Upper lobe of right lung (tissue), 1 donor: ENCODE data around the gene YBX1. TPM values are rescaled to one million over a fixed set of nuclear protein-coding genes. Genes with fewer than 3 reads are reported as not detected.
"Not testable (repeated sequence)": the region's sequence is repeated elsewhere in the genome, so short reads cannot be mapped to it uniquely, and the experiment has no call there.

ENCODE experiments used
- ATAC-seq: fragments of 200-7000 bp; cut with Tn5 transposase; one replicate; pipeline ENCODE4 v1.9.1; 2020; ENCODE audit warnings: mild to moderate bottlenecking, moderate library complexity
- DNase-seq: peaks from one replicate; pipeline ENCODE4 v3.0.0-alpha.2; 2020
- H3K27ac ChIP-seq: fragments of 200-600 bp; one replicate; pipeline ENCODE4 v1.8.0; 2022
- H3K27me3 ChIP-seq: fragments of 200-600 bp; one replicate; pipeline ENCODE4 v1.8.0; 2022; ENCODE audit warnings: mild to moderate bottlenecking
- H3K36me3 ChIP-seq: fragments of 200-600 bp; one replicate; pipeline ENCODE4 v1.8.0; 2022
- H3K4me1 ChIP-seq: fragments of 200-600 bp; one replicate; pipeline ENCODE4 v1.8.0; 2022
- H3K4me3 ChIP-seq: fragments of 200-600 bp; one replicate; pipeline ENCODE4 v1.8.0; 2022; ENCODE audit warnings: mild to moderate bottlenecking
- H3K9me3 ChIP-seq: fragments of 200-600 bp; one replicate; pipeline ENCODE4 v1.8.0; 2022
- intact Hi-C: fragments of 100-400 bp; cut with DNase I; formaldehyde crosslinking; loops from one replicate; pipeline ENCODE4 v1.11.0; 2022
- total RNA-seq: library from RNA; stranded (reverse); fragmentation: NEBNext Ultra II Directional; extraction: Animal tissue kit (Norgen Biotek cat#: 25700); gene quantifications from one replicate; pipeline ENCODE4 v1.2.1, GENCODE V29; 2021
- TF ChIP-seq, protein P1 (sequence below): fragments of 200-600 bp; IDR thresholded peaks from one replicate; pipeline ENCODE4 v1.8.0; 2022; ENCODE audit warnings: antibody characterized with exemption
- donor health status: DM: no; HTN: yes; CAD: no; lungs with severe emphysema.

The YBX1 gene
- total RNA-seq, 1 donor from 2014 or later = 478 TPM

DNA sequence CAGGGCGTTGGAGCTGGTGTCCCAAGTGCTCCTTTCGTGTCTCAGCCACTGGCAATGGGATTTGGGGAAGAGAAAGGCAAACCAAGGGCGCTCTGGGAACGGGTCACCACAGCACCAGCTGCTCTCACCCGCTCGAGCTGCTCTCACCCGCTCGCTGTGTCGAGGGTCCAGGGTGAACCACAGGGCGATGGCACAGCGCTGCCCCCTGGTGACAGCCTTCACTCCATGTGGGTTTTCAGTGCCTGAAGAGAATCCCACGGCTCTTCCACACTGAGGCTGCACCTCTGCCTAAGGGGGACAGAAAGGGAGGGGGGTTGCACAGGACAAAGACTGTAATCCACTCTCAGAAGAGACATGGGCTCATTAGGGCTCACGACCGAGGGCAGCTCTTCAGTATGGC is 64.9 kb downstream of the YBX1 start:
- no peaks in the 10 kb centered on the region for H3K27me3 ChIP-seq
- H3K27ac ChIP-seq = no peak overlapping the region
- H3K4me3 ChIP-seq = no peak overlapping the region
- intact Hi-C loops = loop anchor here (10.0 kb wide), 1 partner anchor 152 kb away; no protein-coding TSS in a partner anchor
- H3K36me3 ChIP-seq = peaks cover 40% of the 10 kb centered on the region
- no peak for DNase-seq
- no peaks in the 10 kb centered on the region for H3K9me3 ChIP-seq
- H3K4me1 ChIP-seq = no peaks in the 10 kb centered on the region
- peak; percentile 64 for ATAC-seq
- TF ChIP-seq, protein P1, sequence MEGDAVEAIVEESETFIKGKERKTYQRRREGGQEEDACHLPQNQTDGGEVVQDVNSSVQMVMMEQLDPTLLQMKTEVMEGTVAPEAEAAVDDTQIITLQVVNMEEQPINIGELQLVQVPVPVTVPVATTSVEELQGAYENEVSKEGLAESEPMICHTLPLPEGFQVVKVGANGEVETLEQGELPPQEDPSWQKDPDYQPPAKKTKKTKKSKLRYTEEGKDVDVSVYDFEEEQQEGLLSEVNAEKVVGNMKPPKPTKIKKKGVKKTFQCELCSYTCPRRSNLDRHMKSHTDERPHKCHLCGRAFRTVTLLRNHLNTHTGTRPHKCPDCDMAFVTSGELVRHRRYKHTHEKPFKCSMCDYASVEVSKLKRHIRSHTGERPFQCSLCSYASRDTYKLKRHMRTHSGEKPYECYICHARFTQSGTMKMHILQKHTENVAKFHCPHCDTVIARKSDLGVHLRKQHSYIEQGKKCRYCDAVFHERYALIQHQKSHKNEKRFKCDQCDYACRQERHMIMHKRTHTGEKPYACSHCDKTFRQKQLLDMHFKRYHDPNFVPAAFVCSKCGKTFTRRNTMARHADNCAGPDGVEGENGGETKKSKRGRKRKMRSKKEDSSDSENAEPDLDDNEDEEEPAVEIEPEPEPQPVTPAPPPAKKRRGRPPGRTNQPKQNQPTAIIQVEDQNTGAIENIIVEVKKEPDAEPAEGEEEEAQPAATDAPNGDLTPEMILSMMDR = peak; percentile 55

DNA sequence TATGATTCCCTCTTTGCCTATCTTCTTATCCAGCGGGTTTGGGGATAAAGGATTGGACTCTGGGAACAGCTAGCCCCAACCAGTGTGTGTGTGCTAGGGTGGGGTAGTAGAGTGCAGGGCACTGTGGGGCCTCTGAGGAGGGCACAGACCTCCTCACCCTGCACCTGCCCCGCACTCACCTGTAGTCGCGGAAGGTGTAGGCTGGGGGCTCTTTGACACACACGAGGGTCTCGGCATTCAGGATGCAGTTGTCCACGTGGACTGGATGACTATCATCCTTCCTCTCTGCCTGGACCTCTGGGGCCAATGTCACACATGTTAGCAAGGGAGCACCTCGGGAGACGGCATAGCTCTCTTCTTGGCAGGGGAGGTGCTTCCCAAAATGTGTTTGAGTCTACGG is 65.8 kb downstream of the YBX1 start:
- no peaks in the 10 kb centered on the region for H3K4me1 ChIP-seq
- ATAC-seq (peak; percentile 3), DNase-seq (no peak)
- intact Hi-C loops = loop anchor here (10.0 kb wide), 1 partner anchor 153 kb away; no protein-coding TSS in a partner anchor
- TF ChIP-seq, protein P1 = no peak
- H3K36me3 ChIP-seq = peaks cover 49% of the 10 kb centered on the region
- no peak overlapping the region for H3K27ac ChIP-seq
- no peaks in the 10 kb centered on the region for H3K27me3 ChIP-seq
- H3K4me3 ChIP-seq = no peak overlapping the region
- no peaks in the 10 kb centered on the region for H3K9me3 ChIP-seq

DNA sequence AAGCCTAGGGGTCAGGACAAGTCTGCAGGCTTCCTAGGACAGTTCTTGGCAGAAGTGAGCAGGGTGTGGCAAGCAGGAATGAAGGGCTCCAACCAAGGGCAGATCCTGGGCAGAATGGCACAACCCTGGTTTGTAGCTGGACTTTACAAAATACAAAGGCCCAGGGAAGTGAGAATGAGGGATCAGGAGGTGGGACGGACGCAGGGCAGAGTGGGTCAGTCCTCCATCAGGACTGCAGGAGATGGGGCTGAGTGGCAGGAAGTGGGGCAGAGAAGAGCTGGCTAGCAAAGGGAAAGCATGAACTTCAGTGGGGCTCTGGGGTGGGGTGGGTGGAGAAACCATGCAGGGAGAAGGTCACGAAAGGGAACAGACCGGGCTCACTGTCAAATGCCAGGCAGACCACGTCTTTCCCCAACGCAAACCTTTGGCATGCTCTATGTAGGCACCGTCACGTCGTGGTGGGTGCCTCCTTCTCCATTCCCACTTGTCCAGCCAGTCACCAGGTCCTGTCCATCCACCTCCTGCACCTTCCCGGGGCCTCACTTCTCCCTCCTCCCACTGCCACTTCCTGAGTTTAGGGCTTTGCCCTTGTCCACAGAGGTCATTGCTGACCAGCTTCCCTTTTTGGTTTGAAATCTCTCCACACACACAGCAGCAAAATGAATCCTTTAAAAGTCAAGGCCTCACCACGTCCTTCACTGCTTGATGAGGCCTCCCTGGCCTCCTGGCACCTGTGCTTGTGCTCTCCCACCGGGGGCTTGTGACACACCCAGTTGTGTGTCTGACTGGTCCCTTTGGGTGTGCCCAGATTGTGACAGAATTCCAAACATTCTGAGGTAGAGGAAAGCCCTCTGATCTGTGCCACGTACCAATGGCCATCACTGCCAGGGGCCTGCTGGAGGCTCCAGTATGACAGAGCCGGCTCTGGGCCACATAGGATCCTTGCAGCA is 66.5 kb downstream of the YBX1 start:
- DNase-seq (peak; percentile 25), ATAC-seq (peak; percentile 64)
- no peak overlapping the region for H3K4me3 ChIP-seq
- no peaks in the 10 kb centered on the region for H3K9me3 ChIP-seq
- H3K36me3 ChIP-seq = peaks cover 55% of the 10 kb centered on the region
- TF ChIP-seq, protein P1 = no peak
- intact Hi-C loops = loop anchor here (10.0 kb wide), 1 partner anchor 154 kb away; no protein-coding TSS in a partner anchor
- no peaks in the 10 kb centered on the region for H3K27me3 ChIP-seq
- H3K4me1 ChIP-seq = no peaks in the 10 kb centered on the region
- no peak overlapping the region for H3K27ac ChIP-seq

DNA sequence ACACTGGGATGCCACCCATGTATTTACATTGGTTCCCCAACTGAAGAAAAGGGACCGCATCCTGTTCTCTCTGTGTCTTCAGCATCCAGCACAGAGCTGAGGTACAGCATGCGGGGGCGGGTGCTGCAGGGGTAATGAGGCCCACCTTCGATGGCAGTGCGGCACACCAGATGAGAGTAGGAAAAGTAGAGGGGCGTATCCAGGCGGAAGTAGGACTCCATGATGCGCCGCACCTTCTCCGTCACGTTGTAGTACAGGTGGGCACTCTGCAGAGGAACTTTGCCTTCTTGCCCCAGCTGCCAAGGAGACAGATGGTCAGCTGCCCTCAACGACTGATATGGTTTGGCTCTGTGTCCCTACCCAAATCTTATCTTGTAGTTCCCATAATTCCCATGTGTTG is 67.8 kb downstream of the YBX1 start:
- intact Hi-C loops = no loop called here
- no peak for ATAC-seq
- no peak overlapping the region for H3K4me3 ChIP-seq
- H3K9me3 ChIP-seq = no peaks in the 10 kb centered on the region
- H3K36me3 ChIP-seq = peaks cover 68% of the 10 kb centered on the region
- no peaks in the 10 kb centered on the region for H3K27me3 ChIP-seq
- DNase-seq = peak; percentile 34
- H3K27ac ChIP-seq = no peak overlapping the region
- TF ChIP-seq, protein P1 = no peak
- no peaks in the 10 kb centered on the region for H3K4me1 ChIP-seq

DNA sequence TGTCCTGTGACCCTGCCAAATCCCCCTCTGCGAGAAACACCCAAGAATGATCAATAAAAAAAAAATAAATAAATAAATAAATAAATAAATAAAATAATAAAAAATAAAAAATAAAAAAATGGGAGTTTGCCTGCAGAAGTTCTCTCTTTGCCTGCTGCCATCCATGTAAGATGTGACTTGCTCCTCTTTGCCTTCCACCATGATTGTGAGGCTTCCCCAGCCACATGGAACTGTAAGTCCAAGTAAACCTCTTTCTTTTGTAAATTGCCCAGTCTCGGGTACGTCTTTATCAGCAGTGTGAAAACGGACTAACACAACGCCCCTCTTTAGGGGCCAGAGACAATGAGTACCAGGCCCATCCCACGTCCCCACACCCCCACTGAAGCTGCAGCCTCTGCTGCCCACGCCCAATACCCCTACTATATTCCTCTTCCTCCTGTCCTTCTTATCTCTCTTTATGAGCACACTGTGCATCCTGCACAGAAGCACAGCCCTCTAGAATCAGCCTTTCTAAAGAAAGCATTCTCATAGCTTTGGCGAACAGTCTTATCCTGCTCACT is 69.4 kb downstream of the YBX1 start:
- DNase-seq, H3K27me3 ChIP-seq, H3K27ac ChIP-seq, H3K4me1 ChIP-seq, H3K4me3 ChIP-seq, intact Hi-C loops, ATAC-seq, H3K9me3 ChIP-seq: not testable (repeated sequence)
- peaks cover 76% of the 10 kb centered on the region for H3K36me3 ChIP-seq

DNA sequence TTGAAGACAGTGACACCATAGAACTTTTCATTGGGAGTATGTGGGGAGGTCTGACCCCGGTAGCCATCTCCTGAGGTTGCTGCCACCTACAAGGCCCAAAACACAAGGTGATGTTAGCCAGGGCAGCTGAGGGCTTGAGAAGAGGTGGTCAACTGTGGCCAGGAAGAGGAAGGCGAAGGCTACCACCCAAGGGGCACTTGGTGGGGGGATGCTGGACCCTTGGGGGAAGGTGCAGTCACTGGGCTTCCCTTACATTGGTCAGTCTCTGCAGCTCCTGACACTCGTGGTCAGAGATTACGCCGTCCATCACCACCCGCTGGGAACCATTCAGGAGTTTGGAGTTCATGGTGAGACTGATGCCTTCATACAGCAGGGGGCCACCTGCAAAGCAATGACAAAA is 70.1 kb downstream of the YBX1 start:
- H3K36me3 ChIP-seq = peaks cover 79% of the 10 kb centered on the region
- TF ChIP-seq, protein P1 = no peak
- intact Hi-C loops = no loop called here
- DNase-seq (no peak), ATAC-seq (no peak)
- no peak overlapping the region for H3K4me3 ChIP-seq
- no peaks in the 10 kb centered on the region for H3K27me3 ChIP-seq
- H3K4me1 ChIP-seq = no peaks in the 10 kb centered on the region
- no peaks in the 10 kb centered on the region for H3K9me3 ChIP-seq
- H3K27ac ChIP-seq = no peak overlapping the region
